Erythroblast (primary cell): ENCODE results near the gene OLFML2A.
"Not testable (repeated sequence)": the region's sequence is repeated elsewhere in the genome, so short reads cannot be mapped to it uniquely, and the experiment has no call there.

Source experiments
- GATA1 ChIP-seq: IDR thresholded peaks from 2 replicates; pipeline ENCODE4 v1.6.1; 2011; ENCODE audit warnings: low read depth, mild to moderate bottlenecking, control low read depth, low read length, moderate library complexity
- POLR2A ChIP-seq: IDR thresholded peaks from 2 replicates; pipeline ENCODE4 v1.6.1; 2011; ENCODE audit warnings: mild to moderate bottlenecking, low read length

DNA sequence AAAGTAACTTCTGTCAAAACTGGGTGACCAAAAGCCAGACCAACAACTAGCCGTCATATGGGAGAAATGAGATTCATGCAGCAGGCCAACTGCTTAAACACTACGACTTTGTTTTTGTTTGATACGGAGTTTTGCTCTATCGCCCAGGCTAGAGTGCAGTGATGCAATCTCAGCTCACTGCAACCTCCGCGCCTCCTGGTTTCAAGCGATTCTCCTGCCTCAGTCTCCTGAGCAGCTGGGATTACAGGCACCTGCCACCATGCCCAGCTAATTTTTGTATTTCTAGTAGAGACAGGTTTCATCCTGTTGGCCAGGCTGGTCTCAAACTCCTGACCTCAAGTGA, 42.2 kb upstream of the OLFML2A start:
- not testable (repeated sequence) for TF ChIP-seq POLR2A, GATA1
